Vagina (tissue), 2 donors: ENCODE data around the gene CFAP299.

Experiments
- POLR2A ChIP-seq, 2 donors: fragments of 450-650 bp; IDR thresholded peaks; one replicate each; pipeline ENCODE4 v1.6.1; 2017; ENCODE audit warnings: antibody characterized with exemption in 2 of 2, mild to moderate bottlenecking in 2 of 2, moderate library complexity in 2 of 2
- TF ChIP-seq, protein P1 (sequence below), 3 experiments: fragments of 450-650 bp in 2 of 3; fragments of 200-600 bp in 1 of 3; sonication (generic) in 1 of 3; IDR thresholded peaks; one replicate each; pipeline ENCODE4 v1.5.1; 2017 to 2019; ENCODE audit warnings: antibody characterized with exemption in 3 of 3, mild to moderate bottlenecking in 2 of 3, moderate library complexity in 2 of 3

DNA sequence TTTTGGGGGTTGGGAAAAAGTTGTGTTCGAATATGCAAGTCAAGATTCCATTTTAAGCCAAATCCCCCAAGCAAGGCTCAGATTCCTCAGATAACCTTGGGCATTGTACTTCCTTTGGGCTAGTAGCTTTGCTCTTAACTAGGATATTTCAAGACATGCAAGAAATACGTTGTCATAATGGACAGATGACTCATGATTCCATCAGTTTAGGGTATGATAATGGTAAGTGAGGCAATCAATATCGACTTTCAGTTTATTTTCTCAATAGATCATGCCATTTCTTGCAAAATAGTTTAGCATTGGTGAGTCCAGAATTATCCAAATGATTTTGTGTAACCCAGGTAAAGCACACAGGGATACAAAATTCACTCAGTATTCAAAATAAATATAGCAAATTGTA lies 25.4 kb downstream of the CFAP299 start:
- TF ChIP-seq POLR2A (IDR thresholded peaks at IDR 0.05), result no peak
- TF ChIP-seq, protein P1, sequence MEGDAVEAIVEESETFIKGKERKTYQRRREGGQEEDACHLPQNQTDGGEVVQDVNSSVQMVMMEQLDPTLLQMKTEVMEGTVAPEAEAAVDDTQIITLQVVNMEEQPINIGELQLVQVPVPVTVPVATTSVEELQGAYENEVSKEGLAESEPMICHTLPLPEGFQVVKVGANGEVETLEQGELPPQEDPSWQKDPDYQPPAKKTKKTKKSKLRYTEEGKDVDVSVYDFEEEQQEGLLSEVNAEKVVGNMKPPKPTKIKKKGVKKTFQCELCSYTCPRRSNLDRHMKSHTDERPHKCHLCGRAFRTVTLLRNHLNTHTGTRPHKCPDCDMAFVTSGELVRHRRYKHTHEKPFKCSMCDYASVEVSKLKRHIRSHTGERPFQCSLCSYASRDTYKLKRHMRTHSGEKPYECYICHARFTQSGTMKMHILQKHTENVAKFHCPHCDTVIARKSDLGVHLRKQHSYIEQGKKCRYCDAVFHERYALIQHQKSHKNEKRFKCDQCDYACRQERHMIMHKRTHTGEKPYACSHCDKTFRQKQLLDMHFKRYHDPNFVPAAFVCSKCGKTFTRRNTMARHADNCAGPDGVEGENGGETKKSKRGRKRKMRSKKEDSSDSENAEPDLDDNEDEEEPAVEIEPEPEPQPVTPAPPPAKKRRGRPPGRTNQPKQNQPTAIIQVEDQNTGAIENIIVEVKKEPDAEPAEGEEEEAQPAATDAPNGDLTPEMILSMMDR (IDR thresholded peaks at IDR 0.05), result no peak
